ENCODE data around the gene CHRNA1. TPM values are rescaled to one million over a fixed set of nuclear protein-coding genes. Genes with fewer than 3 reads are reported as not detected.
A peak's percentile ranks its signal among the peaks of the same experiment; 100 is the strongest.

CHRNA1 gene
- total RNA-seq, 1 donor from 2014 or later = 0.19 TPM

- ATAC-seq = no peak
- DNase-seq (ENCODE audit: missing footprints) = no peak
- intact Hi-C loops (cut with DNase I) = no loop called here
These were observed 21.2 kb upstream of the CHRNA1 start for GRCh38 chr2:174785481-174785880.

GRCh38 chr2:174784909-174785308 lies 20.6 kb upstream of the CHRNA1 start:
- intact Hi-C loops (cut with DNase I) = no loop called here
- DNase-seq (ENCODE audit: missing footprints) (no peak), ATAC-seq (no peak)

GRCh38 chr2:174784316-174784715 lies 20.0 kb upstream of the CHRNA1 start:
- intact Hi-C loops (cut with DNase I) = no loop called here
- DNase-seq (ENCODE audit: missing footprints) (no peak), ATAC-seq (no peak)

GRCh38 chr2:174781996-174782395 lies 17.7 kb upstream of the CHRNA1 start:
- intact Hi-C loops (cut with DNase I) = loop anchor here (2.0 kb wide), 1 partner anchor 19 kb away; no protein-coding TSS in a partner anchor
- ATAC-seq = no peak
- no peak for DNase-seq (ENCODE audit: missing footprints)

GRCh38 chr2:174781298-174781697 lies 17.0 kb upstream of the CHRNA1 start:
- intact Hi-C loops (cut with DNase I) = no loop called here
- no peak for ATAC-seq
- DNase-seq (ENCODE audit: missing footprints) = no peak

GRCh38 chr2:174780856-174781255 lies 16.6 kb upstream of the CHRNA1 start:
- intact Hi-C loops (cut with DNase I) = no loop called here
- ATAC-seq = no peak

GRCh38 chr2:174780191-174780840 lies 16.0 kb upstream of the CHRNA1 start:
- ATAC-seq (no peak), DNase-seq (ENCODE audit: missing footprints) (no peak)
- intact Hi-C loops (cut with DNase I) = no loop called here

More at GRCh38 chr2:174780856-174781255, 16.6 kb upstream of the CHRNA1 start:
- DNase-seq (ENCODE audit: missing footprints) = no peak

- intact Hi-C loops (cut with DNase I) = no loop called here
- DNase-seq (ENCODE audit: missing footprints) (no peak), ATAC-seq (no peak)
These were observed 15.2 kb upstream of the CHRNA1 start for GRCh38 chr2:174779361-174779928.

GRCh38 chr2:174778085-174778981 lies 14.1 kb upstream of the CHRNA1 start:
- ATAC-seq (peak; percentile 60), DNase-seq (ENCODE audit: missing footprints) (peak; percentile 78)
- intact Hi-C loops (cut with DNase I) = no loop called here

- intact Hi-C loops (cut with DNase I) = no loop called here
- ATAC-seq (no peak), DNase-seq (ENCODE audit: missing footprints) (no peak)
These were observed 13.2 kb upstream of the CHRNA1 start for GRCh38 chr2:174777347-174778084.

- DNase-seq (ENCODE audit: missing footprints) = no peak
- no peak for ATAC-seq
- intact Hi-C loops (cut with DNase I) = no loop called here
These were observed 12.4 kb upstream of the CHRNA1 start for GRCh38 chr2:174776675-174777074.

GRCh38 chr2:174776223-174776622 lies 12.0 kb upstream of the CHRNA1 start:
- ATAC-seq (no peak), DNase-seq (ENCODE audit: missing footprints) (no peak)
- intact Hi-C loops (cut with DNase I) = no loop called here

- intact Hi-C loops (cut with DNase I) = no loop called here
- DNase-seq (ENCODE audit: missing footprints) (no peak), ATAC-seq (no peak)
These were observed 11.3 kb upstream of the CHRNA1 start for GRCh38 chr2:174775571-174775980.

- DNase-seq (ENCODE audit: missing footprints) = no peak
- intact Hi-C loops (cut with DNase I) = no loop called here
- no peak for ATAC-seq
These were observed 10.6 kb upstream of the CHRNA1 start for GRCh38 chr2:174774886-174775285.

- ATAC-seq (no peak), DNase-seq (ENCODE audit: missing footprints) (no peak)
- intact Hi-C loops (cut with DNase I) = no loop called here
These were observed 8.9 kb upstream of the CHRNA1 start for GRCh38 chr2:174773215-174773614.

GRCh38 chr2:174772472-174772801 lies 8.2 kb upstream of the CHRNA1 start:
- ATAC-seq (no peak), DNase-seq (ENCODE audit: missing footprints) (no peak)
- intact Hi-C loops (cut with DNase I) = no loop called here

- intact Hi-C loops (cut with DNase I) = loop anchor here (1.0 kb wide), 1 partner anchor 218 kb away; no protein-coding TSS in a partner anchor
- ATAC-seq (peak; percentile 95), DNase-seq (ENCODE audit: missing footprints) (peak; percentile 86)
These were observed 7.6 kb upstream of the CHRNA1 start for GRCh38 chr2:174771631-174772471.

- ATAC-seq = no peak
- intact Hi-C loops (cut with DNase I) = loop anchor here (1.0 kb wide), 1 partner anchor 219 kb away; no protein-coding TSS in a partner anchor
- DNase-seq (ENCODE audit: missing footprints) = no peak
These were observed 6.9 kb upstream of the CHRNA1 start for GRCh38 chr2:174771136-174771535.

Data from Right ventricle myocardium inferior (tissue), 1 donor.